Measurements from ENCODE around the gene SLC12A9.

The SLC12A9 gene

DNA sequence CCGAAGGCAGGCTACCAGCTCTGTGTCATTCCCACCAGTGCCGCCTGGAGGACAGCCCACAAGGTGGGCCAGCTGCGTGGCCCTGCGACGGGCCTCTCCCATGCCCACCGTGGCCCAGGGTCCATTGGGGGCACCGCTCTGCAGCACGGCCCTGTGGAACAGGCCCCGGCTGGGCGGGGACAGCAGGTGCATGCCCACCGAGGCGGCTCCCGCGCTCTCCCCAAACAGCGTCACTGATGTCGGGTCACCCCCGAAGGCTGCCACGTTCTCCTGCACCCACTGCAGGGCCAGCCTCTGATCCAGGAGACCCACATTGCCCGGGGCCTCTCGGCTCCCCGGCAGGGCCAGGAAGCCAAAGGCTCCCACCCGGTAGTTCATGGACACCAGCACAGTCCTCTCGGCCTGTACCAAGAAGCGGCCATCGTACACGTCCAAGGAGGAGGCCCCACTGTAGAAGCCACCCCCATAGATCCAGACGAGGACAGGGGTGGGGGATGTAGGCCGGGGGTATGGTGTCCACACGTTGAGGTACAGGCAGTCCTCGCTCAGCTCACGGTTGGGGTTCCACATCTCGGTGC lies 40.9 kb downstream of the SLC12A9 start:
- no peak overlapping the region for H3K4me3 ChIP-seq (ENCODE audit: insufficient read depth, low read length, poor library complexity, severe bottlenecking)
- no peaks in the 10 kb centered on the region for H4K20me1 ChIP-seq (ENCODE audit: low read depth, low read length)
- H3K9ac ChIP-seq (ENCODE audit: low read length), result no peak overlapping the region
- no peak overlapping the region for H3K4me2 ChIP-seq (ENCODE audit: low read depth, low read length, poor library complexity, severe bottlenecking)
- no peaks in the 10 kb centered on the region for H3K9me2 ChIP-seq (replicated peaks; ENCODE audit: insufficient read depth, low read length)
- no peak overlapping the region for H3K27ac ChIP-seq (ENCODE audit: low read depth, low read length)
- H3F3A ChIP-seq (ENCODE audit: insufficient read depth), result peaks cover 7% of the 10 kb centered on the region
- H3K36me3 ChIP-seq (ENCODE audit: low read length), result 0 out of 2 replicates have a peak, but pooled peaks cover 1% of the 10 kb centered on the region
- H3K27me3 ChIP-seq (ENCODE audit: low read length), result no peaks in the 10 kb centered on the region
- peaks cover 10% of the 10 kb centered on the region for H3K79me2 ChIP-seq (ENCODE audit: insufficient read depth, low read length)
- no peak overlapping the region for H2AFZ ChIP-seq (ENCODE audit: low read depth, low read length, severe bottlenecking)
- H3K9me3 ChIP-seq (ENCODE audit: insufficient read depth, low read length), result no peaks in the 10 kb centered on the region
- no peak for TF ChIP-seq EZH2phosphoT487 (conservative IDR thresholded peaks at IDR 0.05; ENCODE audit: low read length)
- TF ChIP-seq, protein P1, sequence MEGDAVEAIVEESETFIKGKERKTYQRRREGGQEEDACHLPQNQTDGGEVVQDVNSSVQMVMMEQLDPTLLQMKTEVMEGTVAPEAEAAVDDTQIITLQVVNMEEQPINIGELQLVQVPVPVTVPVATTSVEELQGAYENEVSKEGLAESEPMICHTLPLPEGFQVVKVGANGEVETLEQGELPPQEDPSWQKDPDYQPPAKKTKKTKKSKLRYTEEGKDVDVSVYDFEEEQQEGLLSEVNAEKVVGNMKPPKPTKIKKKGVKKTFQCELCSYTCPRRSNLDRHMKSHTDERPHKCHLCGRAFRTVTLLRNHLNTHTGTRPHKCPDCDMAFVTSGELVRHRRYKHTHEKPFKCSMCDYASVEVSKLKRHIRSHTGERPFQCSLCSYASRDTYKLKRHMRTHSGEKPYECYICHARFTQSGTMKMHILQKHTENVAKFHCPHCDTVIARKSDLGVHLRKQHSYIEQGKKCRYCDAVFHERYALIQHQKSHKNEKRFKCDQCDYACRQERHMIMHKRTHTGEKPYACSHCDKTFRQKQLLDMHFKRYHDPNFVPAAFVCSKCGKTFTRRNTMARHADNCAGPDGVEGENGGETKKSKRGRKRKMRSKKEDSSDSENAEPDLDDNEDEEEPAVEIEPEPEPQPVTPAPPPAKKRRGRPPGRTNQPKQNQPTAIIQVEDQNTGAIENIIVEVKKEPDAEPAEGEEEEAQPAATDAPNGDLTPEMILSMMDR (IDR thresholded peaks at IDR 0.05; ENCODE audit: insufficient read depth, low read length, poor library complexity, severe bottlenecking), result no peak

DNA sequence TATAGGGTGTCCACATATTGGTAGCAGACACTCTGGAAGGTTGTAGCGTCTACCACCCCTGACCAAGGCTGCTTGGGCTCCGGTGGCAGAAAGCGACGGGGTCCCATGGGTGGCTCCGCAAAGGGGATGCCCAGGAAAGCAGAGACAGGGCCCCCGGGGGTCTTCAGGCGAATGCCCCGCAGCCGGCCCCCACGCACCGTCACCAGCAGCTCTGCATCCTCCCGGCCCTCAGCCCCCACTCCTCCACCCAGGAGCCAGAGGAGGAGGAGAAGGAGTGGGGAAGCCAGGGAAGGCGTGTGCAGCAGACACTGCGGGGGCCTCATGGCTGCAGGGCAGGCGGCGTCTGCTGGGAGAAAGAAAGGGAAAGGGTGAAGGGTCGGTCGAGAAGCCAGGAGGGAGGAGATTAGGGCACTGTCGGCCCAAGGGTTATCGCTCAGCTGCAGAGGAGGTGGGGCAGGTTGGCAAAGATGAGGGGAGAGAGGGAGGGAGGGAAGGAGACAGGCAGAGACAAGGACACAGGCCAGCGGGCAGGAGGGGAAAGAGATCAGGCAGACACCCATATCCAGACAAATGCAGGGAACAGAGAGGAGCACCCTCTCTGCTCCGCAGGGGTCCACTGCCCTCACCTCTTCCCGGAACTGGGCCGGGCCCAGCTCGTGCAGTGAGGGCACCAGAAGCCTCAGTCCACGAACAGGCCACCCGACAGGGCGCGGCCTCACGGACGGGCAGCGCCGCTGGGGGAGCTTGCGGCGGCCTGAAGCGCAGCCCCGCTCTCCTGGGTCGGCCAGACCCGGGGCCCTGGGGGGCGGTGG lies 41.6 kb downstream of the SLC12A9 start:
- H3K9me3 ChIP-seq (ENCODE audit: insufficient read depth, low read length), result no peaks in the 10 kb centered on the region
- H3K27ac ChIP-seq (ENCODE audit: low read depth, low read length), result no peak overlapping the region
- TF ChIP-seq, protein P1 (IDR thresholded peaks at IDR 0.05; ENCODE audit: insufficient read depth, low read length, poor library complexity, severe bottlenecking), result no peak
- no peak for TF ChIP-seq EZH2phosphoT487 (conservative IDR thresholded peaks at IDR 0.05; ENCODE audit: low read length)
- no peaks in the 10 kb centered on the region for H3K27me3 ChIP-seq (ENCODE audit: low read length)
- H2AFZ ChIP-seq (ENCODE audit: low read depth, low read length, severe bottlenecking), result no peak overlapping the region
- H3K36me3 ChIP-seq (ENCODE audit: low read length), result no peaks in the 10 kb centered on the region
- no peak overlapping the region for H3K9ac ChIP-seq (ENCODE audit: low read length)
- H3K9me2 ChIP-seq (replicated peaks; ENCODE audit: insufficient read depth, low read length), result no peaks in the 10 kb centered on the region
- peaks cover 3% of the 10 kb centered on the region for H3K79me2 ChIP-seq (ENCODE audit: insufficient read depth, low read length)
- H4K20me1 ChIP-seq (ENCODE audit: low read depth, low read length), result no peaks in the 10 kb centered on the region
- H3K4me3 ChIP-seq (ENCODE audit: insufficient read depth, low read length, poor library complexity, severe bottlenecking), result no peak overlapping the region
- peaks cover 4% of the 10 kb centered on the region; the same call in 1 of the 2 replicates for H3F3A ChIP-seq (ENCODE audit: insufficient read depth)
- H3K4me2 ChIP-seq (ENCODE audit: low read depth, low read length, poor library complexity, severe bottlenecking), result no peak overlapping the region

DNA sequence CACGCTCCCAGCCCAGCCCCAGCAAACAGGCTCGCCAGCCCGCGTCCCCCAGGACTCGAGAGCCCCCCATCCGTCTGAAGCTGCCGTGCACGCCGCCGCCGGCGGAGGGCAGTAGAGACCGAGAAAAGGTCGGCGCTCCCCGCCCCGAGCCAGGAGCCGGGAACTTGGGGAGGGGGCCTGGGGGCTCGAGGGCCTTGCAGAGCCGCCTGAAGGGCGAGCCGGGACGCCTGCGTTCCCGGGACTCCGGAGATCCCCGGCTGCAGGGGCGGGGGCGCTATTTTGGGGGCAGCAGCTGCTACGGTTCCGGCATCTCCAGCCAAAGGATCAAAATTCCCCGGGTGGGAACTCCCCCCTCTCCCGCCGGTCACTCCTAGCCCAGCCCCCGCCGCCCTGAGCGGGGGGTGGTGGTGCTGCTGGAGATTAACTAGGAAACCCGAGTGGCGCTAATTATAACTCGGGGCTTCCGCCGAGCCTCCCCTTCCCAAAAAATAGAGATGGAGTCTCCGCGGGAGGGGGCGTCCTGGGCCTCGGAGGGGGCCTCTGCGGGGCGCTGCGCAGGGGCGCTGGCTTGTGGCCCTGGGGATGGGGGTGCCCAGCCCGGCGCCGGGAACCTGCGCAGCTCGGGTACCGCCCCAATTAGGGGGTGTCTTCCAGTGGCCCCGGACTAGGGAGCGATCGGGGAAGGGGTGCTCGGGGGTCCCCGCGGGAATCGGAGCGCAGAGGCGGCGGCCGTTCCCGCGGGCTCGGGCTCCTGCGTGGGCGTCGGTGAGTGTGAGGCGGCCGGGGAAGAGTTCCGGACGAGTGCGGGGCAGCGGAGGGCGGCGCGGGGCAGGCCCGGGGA lies 42.6 kb downstream of the SLC12A9 start:
- Histone ChIP-seq H3F3A (ENCODE audit: insufficient read depth) (peaks cover 4% of the 10 kb centered on the region; the same call in 1 of the 2 replicates), H3K4me3 (ENCODE audit: insufficient read depth, low read length, poor library complexity, severe bottlenecking) (no peak overlapping the region), H3K27ac (ENCODE audit: low read depth, low read length) (no peak overlapping the region), H3K9me3 (ENCODE audit: insufficient read depth, low read length) (no peaks in the 10 kb centered on the region), H2AFZ (ENCODE audit: low read depth, low read length, severe bottlenecking) (no peak overlapping the region), H3K9ac (ENCODE audit: low read length) (no peak overlapping the region), H3K9me2 (replicated peaks; ENCODE audit: insufficient read depth, low read length) (no peaks in the 10 kb centered on the region), H3K79me2 (ENCODE audit: insufficient read depth, low read length) (no peaks in the 10 kb centered on the region), H3K36me3 (ENCODE audit: low read length) (no peaks in the 10 kb centered on the region), H3K27me3 (ENCODE audit: low read length) (no peaks in the 10 kb centered on the region), H4K20me1 (ENCODE audit: low read depth, low read length) (no peaks in the 10 kb centered on the region), H3K4me2 (ENCODE audit: low read depth, low read length, poor library complexity, severe bottlenecking) (peak overlapping the region; percentile 36)
- TF ChIP-seq EZH2phosphoT487 (conservative IDR thresholded peaks at IDR 0.05; ENCODE audit: low read length), result peak; percentile 98; the same call in 1 of the 2 replicates
- TF ChIP-seq, protein P1 (IDR thresholded peaks at IDR 0.05; ENCODE audit: insufficient read depth, low read length, poor library complexity, severe bottlenecking), result peak; percentile 92
